ENCODE measurements around the gene MIS18A. TPM values are rescaled to one million over a fixed set of nuclear protein-coding genes. Genes with fewer than 3 reads are reported as not detected.
"Not testable (repeated sequence)": the region's sequence is repeated elsewhere in the genome, so short reads cannot be mapped to it uniquely, and the experiment has no call there.

The MIS18A gene
- total RNA-seq, 1 experiment from 2014 or later, result 27.5 TPM

- no peaks in the 10 kb centered on the region for H3K9me3 Mint-ChIP-seq (ENCODE audit: unreplicated experiment)
- H3K27ac Mint-ChIP-seq (ENCODE audit: unreplicated experiment), result peak overlapping the region; percentile 96
- Histone ChIP-seq H3K4me3 (ENCODE audit: low read depth, low read length) (peak overlapping the region; percentile 98), H3K4me1 (no peaks in the 10 kb centered on the region), H3K27me3 (replicated peaks; ENCODE audit: control insufficient read depth, insufficient read depth, low read length) (no peaks in the 10 kb centered on the region), H3K36me3 (ENCODE audit: control insufficient read depth, insufficient read depth, low read length) (no peaks in the 10 kb centered on the region), H3K9me3 (no peaks in the 10 kb centered on the region)
- ChIA-PET CTCF (no interaction called here), POLR2A (interaction anchor here (0.5 kb wide), 1 partner anchor 1265 kb away, joined by 3 read pairs; no protein-coding TSS in a partner anchor)
- no peak for TF ChIP-seq CTCF (IDR thresholded peaks at IDR 0.05; ENCODE audit: insufficient read depth in 1 of 2, low read depth in 1 of 2, low read length in 1 of 2, severe bottlenecking in 1 of 2, unreplicated experiment in 1 of 2)
- peak in 1 of 2 experiments; percentile 5 for DNase-seq
- peaks cover 14% of the 10 kb centered on the region for H3K36me3 Mint-ChIP-seq (ENCODE audit: insufficient read depth, unreplicated experiment)
- TSS peak; percentile 38 for BruUV-seq (replicated peaks)
- H3K4me1 Mint-ChIP-seq (ENCODE audit: low read depth, unreplicated experiment), result peaks cover 7% of the 10 kb centered on the region
- H3K4me3 Mint-ChIP-seq (ENCODE audit: unreplicated experiment), result peak overlapping the region; percentile 100
- intact Hi-C loops (cut with micrococcal nuclease; ENCODE audit: unreplicated experiment), result no loop called here
- no peaks in the 10 kb centered on the region for H3K27me3 Mint-ChIP-seq (ENCODE audit: insufficient read depth, unreplicated experiment)
Observed at GRCh38 chr21:32278103-32278502, 746 bp downstream of the MIS18A start.

- Mint-ChIP-seq H3K4me1 (ENCODE audit: low read depth, unreplicated experiment) (peaks cover 7% of the 10 kb centered on the region), H3K27ac (ENCODE audit: unreplicated experiment) (no peak overlapping the region), H3K4me3 (ENCODE audit: unreplicated experiment) (no peak overlapping the region), H3K27me3 (ENCODE audit: insufficient read depth, unreplicated experiment) (no peaks in the 10 kb centered on the region), H3K9me3 (ENCODE audit: unreplicated experiment) (no peaks in the 10 kb centered on the region), H3K36me3 (ENCODE audit: insufficient read depth, unreplicated experiment) (peaks cover 18% of the 10 kb centered on the region)
- Histone ChIP-seq H3K4me1 (no peaks in the 10 kb centered on the region), H3K27me3 (replicated peaks; ENCODE audit: control insufficient read depth, insufficient read depth, low read length) (no peaks in the 10 kb centered on the region; the same call in 1 of the 2 replicates), H3K4me3 (ENCODE audit: low read depth, low read length) (no peak overlapping the region), H3K36me3 (ENCODE audit: control insufficient read depth, insufficient read depth, low read length) (no peaks in the 10 kb centered on the region), H3K9me3 (no peaks in the 10 kb centered on the region)
- intact Hi-C loops (cut with micrococcal nuclease; ENCODE audit: unreplicated experiment), result no loop called here
- no peak for DNase-seq
- ChIA-PET POLR2A (no interaction called here), CTCF (no interaction called here)
- no TSS peak for BruUV-seq (replicated peaks)
- TF ChIP-seq CTCF (IDR thresholded peaks at IDR 0.05; ENCODE audit: insufficient read depth in 1 of 2, low read depth in 1 of 2, low read length in 1 of 2, severe bottlenecking in 1 of 2, unreplicated experiment in 1 of 2), result no peak
Observed at GRCh38 chr21:32276671-32277070, 2.2 kb downstream of the MIS18A start.

GRCh38 chr21:32270748-32271147, 8.1 kb downstream of the MIS18A start:
- H3K36me3 Mint-ChIP-seq (ENCODE audit: insufficient read depth, unreplicated experiment), result peaks cover 14% of the 10 kb centered on the region
- ChIA-PET CTCF (no interaction called here), POLR2A (no interaction called here)
- intact Hi-C loops (cut with micrococcal nuclease; ENCODE audit: unreplicated experiment), result no loop called here
- no TSS peak for BruUV-seq (replicated peaks)
- no peak overlapping the region for H3K4me3 Mint-ChIP-seq (ENCODE audit: unreplicated experiment)
- Histone ChIP-seq H3K36me3 (ENCODE audit: control insufficient read depth, insufficient read depth, low read length) (no peaks in the 10 kb centered on the region), H3K4me1 (no peaks in the 10 kb centered on the region), H3K27me3 (replicated peaks; ENCODE audit: control insufficient read depth, insufficient read depth, low read length) (no peaks in the 10 kb centered on the region; the same call in 1 of the 2 replicates), H3K4me3 (ENCODE audit: low read depth, low read length) (no peak overlapping the region), H3K9me3 (no peaks in the 10 kb centered on the region)
- no peak overlapping the region for H3K27ac Mint-ChIP-seq (ENCODE audit: unreplicated experiment)
- TF ChIP-seq CTCF (IDR thresholded peaks at IDR 0.05; ENCODE audit: insufficient read depth in 1 of 2, low read depth in 1 of 2, low read length in 1 of 2, severe bottlenecking in 1 of 2, unreplicated experiment in 1 of 2), result no peak
- DNase-seq, result no peak
- H3K9me3 Mint-ChIP-seq (ENCODE audit: unreplicated experiment), result no peaks in the 10 kb centered on the region
- no peaks in the 10 kb centered on the region for H3K27me3 Mint-ChIP-seq (ENCODE audit: insufficient read depth, unreplicated experiment)
- H3K4me1 Mint-ChIP-seq (ENCODE audit: low read depth, unreplicated experiment), result no peaks in the 10 kb centered on the region

GRCh38 chr21:32265321-32265720, 13.5 kb downstream of the MIS18A start:
- H3K9me3 ChIP-seq; H3K27me3 ChIP-seq (replicated peaks; ENCODE audit: control insufficient read depth, insufficient read depth, low read length); H3K4me1 Mint-ChIP-seq (ENCODE audit: low read depth, unreplicated experiment); POLR2A ChIA-PET; H3K27me3 Mint-ChIP-seq (ENCODE audit: insufficient read depth, unreplicated experiment); intact Hi-C loops (cut with micrococcal nuclease; ENCODE audit: unreplicated experiment); H3K4me3 Mint-ChIP-seq (ENCODE audit: unreplicated experiment); H3K27ac Mint-ChIP-seq (ENCODE audit: unreplicated experiment); CTCF ChIA-PET; H3K4me3 ChIP-seq (ENCODE audit: low read depth, low read length); H3K4me1 ChIP-seq; DNase-seq; BruUV-seq (replicated peaks); H3K36me3 Mint-ChIP-seq (ENCODE audit: insufficient read depth, unreplicated experiment); H3K9me3 Mint-ChIP-seq (ENCODE audit: unreplicated experiment); H3K36me3 ChIP-seq (ENCODE audit: control insufficient read depth, insufficient read depth, low read length): not testable (repeated sequence)

Measured in Caco-2 (cell line).